Activated CD8-positive, alpha-beta memory T cell treated with anti-CD3 and anti-CD28 coated beads, Interleukin-2, amount 50 U/mL, for 24 hours (primary cell): ENCODE results near the gene UVRAG.

ENCODE experiments used
- DNase-seq: peaks from one replicate; pipeline ENCODE4 v3.0.0-alpha.2; 2020; ENCODE audit errors: extremely low read depth

The UVRAG gene

DNA sequence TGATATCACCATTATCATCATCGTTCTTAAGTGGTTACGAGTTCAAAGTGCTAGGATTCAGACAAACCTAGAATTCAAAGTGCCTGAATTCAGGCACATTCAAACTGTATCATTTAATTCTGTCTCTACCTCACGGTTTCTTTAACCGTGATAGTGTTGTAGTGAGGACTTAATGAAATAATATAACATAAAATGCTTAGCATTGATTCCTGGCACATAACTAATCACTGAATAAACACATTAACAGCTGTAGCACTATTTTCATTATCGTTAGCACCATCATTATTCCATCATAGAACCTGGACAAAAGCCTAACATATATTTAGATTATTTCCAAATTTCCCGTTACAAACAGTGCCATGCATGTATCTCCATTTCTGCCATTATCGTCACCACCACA lies 289.3 kb downstream of the UVRAG start:
- DNase-seq = no peak

DNA sequence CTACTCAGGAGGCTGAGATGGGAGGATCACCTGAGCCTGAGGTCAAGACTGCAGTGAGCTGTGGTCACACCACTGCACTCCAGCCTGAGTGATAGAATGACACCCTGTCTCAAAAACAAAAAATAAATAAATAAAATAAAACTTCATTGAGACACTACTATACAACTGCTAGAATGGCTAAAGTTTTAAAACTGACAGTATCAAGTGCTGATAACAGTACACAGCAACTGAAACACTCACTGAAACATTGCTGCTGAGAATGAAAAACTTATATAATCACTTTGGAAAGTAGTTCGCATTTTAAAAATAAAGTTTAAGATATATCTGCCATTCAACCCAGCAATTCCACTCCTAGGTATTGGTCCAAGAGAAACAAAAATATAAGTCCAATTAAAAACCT lies 290.6 kb downstream of the UVRAG start:
- DNase-seq = no peak

DNA sequence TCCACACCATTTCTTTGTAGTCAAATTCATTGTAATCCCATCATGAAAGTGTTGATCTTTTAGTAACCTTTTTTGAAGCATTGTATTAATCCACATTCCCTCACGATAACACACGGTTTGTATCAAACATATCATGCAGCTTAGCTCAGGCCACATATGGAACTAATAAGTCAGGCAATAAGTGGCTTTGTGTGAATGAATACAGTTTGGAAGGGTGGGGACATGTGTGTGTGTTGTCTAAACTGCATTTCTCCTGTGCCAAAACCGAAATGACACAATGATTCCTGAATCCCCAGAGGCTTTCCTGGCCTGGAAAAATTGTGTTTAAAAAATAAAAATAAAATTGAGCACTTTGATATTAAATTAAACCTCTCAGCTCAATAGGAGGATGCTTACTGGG lies 293.0 kb downstream of the UVRAG start:
- DNase-seq = no peak

DNA sequence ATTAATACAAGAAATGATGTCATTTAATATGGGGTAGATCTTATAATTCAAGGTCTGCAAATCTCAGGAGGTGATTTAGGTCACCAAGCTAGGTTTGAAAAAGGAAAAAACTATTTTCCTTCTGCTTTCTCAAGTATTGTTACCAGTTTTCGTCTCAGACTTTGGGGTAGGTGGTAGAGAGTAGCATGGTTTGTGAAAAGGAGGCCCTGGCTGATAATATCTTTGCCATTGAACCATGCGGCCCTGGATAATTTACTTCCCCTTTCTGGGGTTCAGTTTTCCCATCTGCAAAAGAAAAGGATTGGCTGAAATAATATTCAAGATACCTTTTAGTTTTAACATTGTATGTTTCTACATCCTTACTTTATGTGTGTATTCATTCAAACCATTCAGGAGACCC lies 299.2 kb downstream of the UVRAG start:
- DNase-seq = no peak

DNA sequence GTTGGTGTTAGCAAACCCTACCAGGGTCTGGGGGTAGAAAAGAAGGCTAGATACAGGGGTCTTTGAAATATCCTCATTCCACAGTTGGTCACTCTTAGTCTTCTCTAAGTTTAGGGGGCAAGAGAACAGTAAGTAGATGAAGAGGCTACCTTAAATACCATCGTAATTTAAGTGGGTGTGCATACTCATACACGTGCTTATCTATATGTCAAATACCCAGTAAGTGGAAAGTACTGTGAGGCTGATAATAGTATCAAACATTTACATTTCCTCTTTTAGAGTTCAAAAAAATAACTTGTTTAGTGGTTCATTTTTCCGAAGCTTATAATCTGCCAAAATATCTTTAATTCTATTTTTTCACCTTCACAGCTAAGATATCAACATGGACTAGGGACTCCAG lies 300.5 kb downstream of the UVRAG start:
- DNase-seq = no peak

DNA sequence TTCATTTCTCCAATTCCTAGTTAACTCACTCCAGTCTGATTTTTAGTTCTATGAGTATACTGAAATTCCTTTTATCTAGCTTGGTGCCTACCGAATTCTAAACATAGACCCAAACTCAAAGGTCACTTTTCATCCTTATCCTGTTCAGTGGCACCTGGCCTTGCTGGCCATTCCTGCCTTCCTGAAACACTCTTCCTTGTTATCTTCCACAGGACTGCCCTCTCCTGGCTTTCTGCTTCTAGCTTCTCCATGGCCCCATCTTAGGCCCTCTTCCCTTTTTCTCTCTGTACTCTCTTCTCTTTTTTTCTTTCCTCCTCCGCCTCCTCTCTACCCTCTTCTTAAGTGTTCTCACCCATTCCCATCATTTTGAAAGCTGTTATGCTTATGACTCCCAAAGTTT lies 304.0 kb downstream of the UVRAG start:
- no peak for DNase-seq

DNA sequence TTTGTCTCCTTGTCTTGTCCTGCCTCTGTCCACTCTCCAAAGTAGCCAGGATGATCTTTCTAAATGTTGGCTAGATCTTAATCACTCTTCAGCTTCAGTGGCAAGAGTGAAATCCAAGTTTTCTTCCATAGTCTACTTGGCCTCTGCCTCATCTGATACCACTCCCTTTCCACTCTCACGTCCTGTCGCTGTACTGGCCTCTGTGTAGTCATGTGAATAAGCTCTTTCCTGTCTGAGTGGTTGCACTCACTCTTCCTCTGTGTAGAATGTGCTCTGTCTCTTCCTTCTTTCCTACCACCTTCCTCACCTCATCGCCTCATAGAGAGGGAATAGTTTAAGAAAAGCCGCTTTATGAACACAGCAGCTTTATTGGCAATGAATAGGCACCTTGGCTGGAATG lies 304.8 kb downstream of the UVRAG start:
- no peak for DNase-seq

DNA sequence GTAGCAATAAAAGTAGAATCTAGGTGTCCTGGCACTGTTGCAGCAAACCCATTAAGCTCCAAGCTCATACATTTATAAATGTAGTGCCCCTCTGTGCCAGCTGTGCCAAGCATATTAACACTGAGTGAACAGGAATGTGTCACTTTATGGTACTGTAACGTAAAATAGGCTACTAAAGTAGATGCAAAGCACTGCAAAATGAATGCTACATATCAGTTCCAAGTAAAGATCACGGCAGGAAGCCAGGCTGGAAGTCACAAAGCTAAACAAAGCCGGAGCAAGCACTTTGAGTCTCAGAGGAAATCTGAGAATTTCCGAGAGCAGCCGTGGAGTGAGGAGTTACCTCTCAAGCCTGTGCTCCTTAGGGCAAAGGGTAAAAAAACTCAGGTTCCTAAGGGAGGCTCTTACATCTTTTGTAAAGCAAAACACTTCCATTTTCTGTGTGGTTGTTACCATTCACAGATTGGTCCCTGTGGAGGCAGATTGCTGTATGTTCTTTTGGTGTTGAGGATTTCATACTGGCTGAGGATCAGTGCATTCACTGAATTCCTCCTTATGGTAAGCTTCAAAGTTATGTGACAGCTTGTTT lies 305.6 kb downstream of the UVRAG start:
- no peak for DNase-seq

DNA sequence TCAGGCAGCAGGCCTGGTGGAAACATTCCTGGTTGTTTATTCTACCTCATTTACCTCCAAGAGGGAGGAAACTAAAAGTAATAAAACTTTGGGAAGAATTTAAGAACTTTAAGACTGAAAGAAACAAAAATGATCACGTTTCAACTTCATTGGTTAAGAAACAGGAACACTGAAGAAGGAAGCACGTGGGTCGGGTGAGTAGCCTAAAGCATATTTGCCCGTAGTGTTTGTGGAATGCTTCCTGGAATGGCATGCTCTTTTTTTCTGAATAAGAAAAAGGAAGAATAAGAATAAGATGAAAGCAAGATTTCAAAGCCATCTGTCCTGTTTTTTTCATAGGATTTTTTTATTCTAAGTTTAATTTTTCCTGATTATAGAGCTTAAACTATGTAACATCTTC lies 308.2 kb downstream of the UVRAG start:
- no peak for DNase-seq

DNA sequence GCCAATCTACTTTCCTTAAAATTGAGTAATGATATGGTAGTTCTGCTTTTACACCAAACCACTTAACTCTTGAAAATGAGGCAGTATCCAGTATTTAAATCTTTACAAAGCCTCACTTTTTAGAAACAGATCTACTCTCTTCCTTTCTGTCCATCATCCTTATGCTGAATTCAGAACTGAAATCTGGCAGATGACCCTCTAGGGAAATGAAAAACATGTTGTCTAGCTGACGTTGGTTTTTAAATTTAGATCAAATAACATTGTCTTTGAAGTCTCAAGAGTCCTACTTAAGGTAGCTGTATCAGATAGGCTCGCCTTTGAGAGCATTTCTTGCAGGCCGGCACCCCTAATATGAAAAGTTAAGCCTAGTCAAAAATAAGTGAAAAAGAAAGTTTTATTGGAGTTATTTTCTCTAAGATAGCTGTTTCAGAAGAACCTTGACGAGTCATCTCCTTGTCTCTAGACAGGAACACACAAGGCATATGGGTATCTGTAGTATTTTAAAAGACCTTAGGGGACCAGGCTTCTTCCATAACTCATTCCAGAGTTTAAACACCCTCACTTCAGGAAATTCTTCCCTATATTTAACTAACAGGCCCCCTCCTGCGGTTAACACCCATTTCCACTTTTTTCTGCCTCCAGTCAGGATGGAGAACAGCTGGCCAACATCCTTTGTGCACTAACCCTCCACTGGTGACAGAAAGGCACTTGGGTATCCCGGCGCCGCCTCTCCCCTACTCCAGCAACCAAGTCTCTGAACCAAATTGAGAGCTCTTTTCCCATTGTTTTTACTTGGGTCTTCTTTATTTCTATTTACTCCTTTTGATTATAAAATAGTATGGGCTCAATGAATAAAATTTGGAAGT lies 310.1 kb downstream of the UVRAG start:
- no peak for DNase-seq

DNA sequence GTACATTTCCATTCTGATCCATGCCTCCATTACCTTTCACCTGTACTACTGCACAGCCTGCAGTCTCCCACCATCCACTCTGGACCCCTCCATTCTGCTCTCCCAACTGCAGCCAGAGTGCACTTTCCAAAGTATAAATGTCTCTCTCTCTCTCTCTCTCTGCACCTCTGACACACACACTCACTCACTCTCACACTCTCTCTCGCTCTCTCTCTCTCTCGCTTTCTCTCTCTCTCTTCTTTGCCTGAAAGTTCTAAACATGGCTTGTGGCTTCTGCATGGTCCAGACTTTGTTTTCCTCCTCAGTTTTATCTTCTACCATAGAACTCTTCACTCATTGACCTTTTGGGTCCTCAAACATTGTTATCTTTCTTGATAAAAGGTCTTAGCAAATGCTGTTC lies 314.7 kb downstream of the UVRAG start:
- DNase-seq = no peak

DNA sequence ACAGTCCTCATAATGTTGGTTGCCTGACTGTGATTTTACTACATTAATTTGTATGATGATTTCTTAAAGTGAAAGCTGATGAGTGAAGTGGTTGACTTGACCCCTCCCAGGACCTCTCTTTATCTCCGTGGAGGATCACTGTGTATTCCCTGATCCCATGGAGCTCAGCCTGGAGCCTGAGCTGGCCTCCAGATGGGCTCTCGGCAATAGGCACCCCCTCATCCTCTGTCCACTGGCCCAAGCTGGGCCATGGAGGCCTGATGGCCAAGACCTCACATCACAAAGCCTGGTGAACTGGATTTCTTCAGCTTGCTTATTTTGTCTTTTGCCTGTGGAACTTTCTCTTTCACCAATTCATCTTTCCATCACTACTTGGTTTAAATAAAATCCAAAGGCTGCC lies 316.1 kb downstream of the UVRAG start:
- DNase-seq = no peak

DNA sequence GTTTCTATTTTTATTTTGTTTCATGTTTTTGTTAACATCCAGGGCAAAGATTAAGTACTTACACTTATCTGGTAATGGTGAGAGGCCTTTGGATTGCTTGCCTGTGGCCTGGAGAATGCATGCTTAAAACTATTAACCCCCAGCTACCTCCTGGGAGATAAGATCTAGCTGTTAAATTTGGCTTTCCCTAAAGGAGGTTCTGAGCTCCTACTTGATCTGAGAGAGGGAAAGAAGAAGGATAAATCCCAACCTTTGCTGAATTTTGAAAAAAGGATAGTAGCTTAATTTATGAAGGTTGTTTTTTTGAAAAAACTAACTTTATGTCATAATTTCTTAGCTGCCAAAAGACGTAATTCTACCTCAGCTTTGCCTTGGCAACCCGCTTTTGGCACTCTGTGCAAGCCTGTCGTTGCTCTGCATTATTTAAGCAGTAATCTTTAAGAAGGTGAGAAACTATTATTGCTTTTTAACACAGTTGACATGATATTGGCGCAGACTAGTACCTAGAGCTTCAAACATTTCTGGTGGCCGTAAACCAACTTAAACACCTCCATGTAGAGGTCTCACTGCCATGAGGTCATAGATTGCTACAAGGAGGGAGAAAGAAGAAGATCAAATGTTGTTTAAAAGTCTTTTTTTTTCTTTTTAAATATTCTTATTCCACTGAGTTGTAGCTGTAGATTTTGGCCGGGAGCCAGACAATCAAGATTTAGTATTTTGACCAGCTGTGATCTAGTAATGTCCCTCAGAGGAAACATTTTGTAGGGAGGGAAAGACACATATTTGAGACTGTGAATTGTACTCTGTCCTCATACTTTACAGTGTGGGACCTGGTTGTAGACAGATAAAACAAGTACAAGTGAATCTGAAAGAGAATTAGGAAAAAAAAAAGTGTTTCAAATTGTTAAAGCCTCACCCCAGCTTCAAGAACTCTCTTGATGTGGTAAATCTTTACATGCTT lies 316.9 kb downstream of the UVRAG start:
- DNase-seq = no peak

DNA sequence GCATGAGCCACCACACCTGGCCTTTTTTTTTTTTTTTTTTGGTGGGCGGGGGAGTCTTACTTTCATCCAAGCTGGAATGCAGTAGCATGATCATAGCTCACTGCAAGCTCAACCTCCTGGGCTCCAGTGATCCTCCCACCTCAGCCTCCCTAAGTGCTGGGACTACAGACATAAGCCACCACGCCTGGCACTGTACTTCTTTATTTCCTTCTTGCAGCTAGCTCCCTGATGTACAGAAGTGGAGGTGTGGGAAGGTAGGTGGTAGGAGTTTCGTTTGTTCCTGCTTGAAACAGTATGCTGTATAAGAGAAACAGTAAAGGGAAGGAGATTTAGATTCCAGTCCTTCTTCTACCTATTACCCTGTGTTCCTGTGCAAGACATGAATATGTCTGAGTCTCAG lies 319.2 kb downstream of the UVRAG start:
- DNase-seq = no peak

DNA sequence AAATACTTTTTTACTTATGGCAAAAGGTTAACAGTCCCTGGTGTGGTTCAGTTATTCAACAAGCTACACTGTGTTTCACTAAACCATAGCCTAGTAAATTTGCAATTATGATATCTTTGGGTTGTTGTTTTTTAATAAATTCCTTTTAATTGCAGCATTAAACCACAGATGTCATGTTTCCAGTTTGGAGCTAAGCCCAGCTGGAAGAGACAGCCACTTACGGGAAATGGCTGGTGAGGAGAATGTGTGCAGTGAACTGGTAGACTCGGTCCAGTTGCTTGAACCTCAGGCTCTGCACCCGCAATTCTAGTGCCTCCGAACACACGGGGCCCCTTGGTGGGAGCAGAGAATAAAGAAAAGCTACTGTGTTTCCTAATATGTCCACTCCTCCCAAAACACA lies 320.5 kb downstream of the UVRAG start:
- no peak for DNase-seq

DNA sequence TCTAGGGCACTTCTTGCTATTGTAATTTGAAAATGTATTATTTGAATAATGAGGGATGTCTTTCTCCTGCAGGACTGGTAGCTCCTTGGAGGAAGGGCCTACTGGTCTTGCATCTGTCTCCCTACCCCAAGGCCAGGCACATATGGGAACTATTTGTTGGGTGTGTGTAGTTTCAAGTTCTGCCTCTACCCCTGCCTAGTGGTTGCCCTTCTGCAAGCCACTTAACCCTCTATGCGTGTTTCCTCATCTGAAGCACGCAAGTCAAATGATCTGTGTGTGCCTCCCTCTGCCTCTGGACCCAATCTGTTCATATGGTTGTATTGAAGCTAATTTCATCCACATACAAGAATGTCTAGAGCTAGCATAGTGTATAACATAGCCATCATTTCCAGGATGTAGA lies 324.3 kb downstream of the UVRAG start:
- no peak for DNase-seq

DNA sequence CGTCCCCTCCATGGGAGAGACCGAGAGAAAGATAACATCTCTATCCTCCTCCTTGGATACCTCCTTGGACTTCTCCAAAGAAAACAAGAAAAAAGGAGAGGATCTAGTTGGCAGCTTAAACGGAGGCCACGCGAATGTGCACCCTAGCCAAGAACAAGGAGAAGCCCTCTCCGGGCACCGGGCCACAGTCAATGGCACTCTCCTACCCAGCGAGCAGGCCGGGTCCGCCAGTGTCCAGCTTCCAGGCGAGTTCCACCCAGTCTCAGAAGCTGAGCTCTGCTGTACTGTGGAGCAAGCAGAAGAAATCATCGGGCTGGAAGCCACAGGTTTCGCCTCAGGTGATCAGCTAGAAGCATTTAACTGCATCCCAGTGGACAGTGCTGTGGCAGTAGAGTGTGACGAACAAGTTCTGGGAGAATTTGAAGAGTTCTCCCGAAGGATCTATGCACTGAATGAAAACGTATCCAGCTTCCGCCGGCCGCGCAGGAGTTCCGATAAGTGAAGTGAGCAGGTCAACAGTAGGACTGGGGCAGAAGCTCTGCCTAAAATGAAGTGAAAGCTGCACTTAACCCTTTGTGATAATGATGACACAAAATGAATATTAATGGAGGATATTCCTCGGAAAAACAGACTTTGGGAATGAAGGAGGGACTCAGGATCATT lies 326.0 kb downstream of the UVRAG start:
- DNase-seq = no peak

DNA sequence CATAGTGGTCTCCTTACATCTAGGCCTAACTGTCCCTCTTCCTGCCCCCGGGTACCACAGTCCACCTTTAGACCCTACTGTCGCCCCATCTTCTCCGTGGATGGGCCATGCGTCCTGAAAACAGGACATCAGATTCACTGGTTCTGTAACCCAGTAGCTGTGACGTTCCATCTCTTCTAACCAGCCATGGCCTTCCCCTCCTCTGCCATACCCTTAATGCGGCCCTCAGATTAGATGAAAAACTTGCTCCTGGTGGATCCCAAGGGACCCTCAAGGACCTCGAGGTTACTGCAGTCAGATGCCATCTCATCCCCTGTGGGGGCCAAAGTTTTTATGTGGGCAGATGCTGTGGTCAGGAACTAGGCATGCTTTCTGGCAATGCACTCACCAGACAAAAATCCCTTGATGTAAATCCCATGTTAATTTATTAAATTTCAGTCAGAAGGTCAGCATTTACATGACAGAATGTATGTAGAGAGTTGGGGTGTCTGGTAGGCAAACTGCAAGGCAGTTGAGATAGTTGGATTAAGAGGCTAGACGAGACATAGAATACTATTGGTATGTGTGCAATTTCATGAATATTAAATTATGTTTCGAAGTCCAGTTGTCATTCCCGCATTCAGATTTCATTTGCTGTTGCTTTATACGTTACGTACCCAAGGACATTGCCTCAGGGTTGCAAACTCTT lies 327.0 kb downstream of the UVRAG start:
- DNase-seq = no peak

DNA sequence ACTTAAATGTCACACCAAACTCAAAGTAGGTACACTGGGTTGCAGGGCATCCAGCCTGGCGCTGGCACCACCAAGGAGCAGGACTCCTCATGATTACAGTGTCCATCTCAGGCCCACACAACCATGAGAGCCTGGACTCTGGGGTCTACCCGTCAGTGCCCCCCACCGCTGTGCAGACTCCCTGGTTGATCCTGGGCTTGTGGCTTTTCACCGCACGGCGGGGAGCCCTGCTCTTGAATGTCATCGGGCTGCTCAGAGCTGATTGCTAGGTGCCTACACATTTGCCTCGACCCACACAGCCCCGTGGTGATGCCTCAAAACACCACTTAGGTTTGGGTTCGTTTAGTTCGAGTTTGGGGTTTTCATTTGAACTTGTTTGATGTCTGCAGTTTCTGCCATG lies 328.3 kb downstream of the UVRAG start:
- DNase-seq = no peak

DNA sequence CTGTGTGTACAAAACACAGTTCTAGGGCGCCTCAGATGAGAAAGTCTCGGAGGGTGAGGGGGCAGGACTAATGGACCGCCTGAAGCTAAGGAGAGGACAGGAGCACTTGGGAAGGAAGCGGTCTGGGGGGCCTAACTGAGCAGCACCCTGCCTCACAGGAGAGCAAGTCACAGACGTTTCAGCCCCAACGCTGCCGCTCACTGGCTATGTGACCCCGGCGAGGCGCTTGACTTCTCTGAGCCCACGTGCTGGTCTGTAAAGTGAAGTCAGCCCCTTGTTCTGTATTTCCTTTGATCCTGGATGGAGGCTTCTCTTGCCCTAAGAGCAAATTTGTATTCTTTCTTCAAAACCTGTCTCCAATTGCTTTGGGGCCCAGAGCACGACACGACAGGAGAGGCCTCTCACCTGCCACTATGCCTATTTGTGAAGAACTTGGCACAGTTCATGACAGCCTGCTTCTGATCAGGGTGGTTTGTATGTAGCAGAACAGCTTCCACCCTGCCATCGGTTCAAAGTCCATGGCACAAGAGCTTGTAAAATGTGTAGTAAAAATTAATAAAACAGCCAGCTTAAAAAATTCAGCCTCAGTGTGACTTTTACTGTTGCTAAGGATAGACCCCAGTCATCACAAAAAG lies 332.2 kb downstream of the UVRAG start:
- no peak for DNase-seq

DNA sequence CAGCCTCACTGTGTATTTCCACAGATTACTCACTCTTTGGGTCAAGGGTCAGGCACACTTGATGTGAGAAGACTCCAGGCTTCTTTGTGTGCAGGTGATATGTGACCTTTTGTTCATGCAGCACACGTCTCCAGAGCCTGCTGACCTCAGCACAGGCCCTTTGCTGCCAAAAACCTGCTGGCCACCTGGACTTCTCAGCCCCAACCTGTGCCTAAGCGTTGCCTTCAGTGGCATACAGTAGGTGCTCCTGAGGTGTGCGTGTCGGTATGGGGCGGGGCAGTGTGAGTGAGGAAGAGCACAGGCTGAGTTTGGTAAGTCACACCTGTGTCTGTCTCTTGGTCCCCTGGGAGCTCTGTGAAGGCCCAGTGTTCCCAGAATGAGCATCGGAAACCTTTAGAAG lies 333.2 kb downstream of the UVRAG start:
- DNase-seq = no peak
